WERI-Rb-1 (cell line): ENCODE measurements around the gene KHDRBS1.
"Not testable (repeated sequence)": the region's sequence is repeated elsewhere in the genome, so short reads cannot be mapped to it uniquely, and the experiment has no call there.

Experiments
- DNase-seq: peaks from one replicate; pipeline ENCODE4 v3.0.0-alpha.2; 2020
- H3K27ac ChIP-seq: fragments of 250-450 bp; sonication (Bioruptor Pico); 2 replicates; pipeline ENCODE4 v1.5.1; 2020; ENCODE audit warnings: mild to moderate bottlenecking, moderate library complexity
- H3K27me3 ChIP-seq: fragments of 250-450 bp; sonication (Bioruptor Pico); 2 replicates; pipeline ENCODE4 v1.5.1; 2021; ENCODE audit warnings: mild to moderate bottlenecking, low read depth, moderate library complexity; ENCODE audit not compliant: insufficient read depth, severe bottlenecking
- H3K36me3 ChIP-seq: fragments of 250-450 bp; sonication (Bioruptor Pico); 2 replicates; pipeline ENCODE4 v1.5.1; 2020; ENCODE audit warnings: mild to moderate bottlenecking, moderate library complexity
- H3K4me3 ChIP-seq: 2 replicates; pipeline ENCODE4 v1.5.1; 2011; ENCODE audit warnings: low read depth, mild to moderate bottlenecking, control low read depth, low read length
- H3K9me3 ChIP-seq: fragments of 250-450 bp; sonication (Bioruptor Pico); 2 replicates; pipeline ENCODE4 v1.5.1; 2021; ENCODE audit warnings: mild to moderate bottlenecking, moderate library complexity; ENCODE audit not compliant: severe bottlenecking
- CTCF ChIP-seq: IDR thresholded peaks from 2 replicates; pipeline ENCODE4 v1.5.1; 2011; ENCODE audit warnings: low read depth, mild to moderate bottlenecking, control low read depth, inconsistent platforms, low read length

The KHDRBS1 gene

GRCh38 chr1:32082022-32082421 is 68.4 kb downstream of the KHDRBS1 start:
- H3K4me3 ChIP-seq = no peak overlapping the region
- H3K36me3 ChIP-seq = peaks cover 80% of the 10 kb centered on the region
- H3K27ac ChIP-seq = no peak overlapping the region
- H3K27me3 ChIP-seq = no peaks in the 10 kb centered on the region
- TF ChIP-seq CTCF = no peak
- DNase-seq = no peak
- H3K9me3 ChIP-seq = no peaks in the 10 kb centered on the region

GRCh38 chr1:32086381-32086780 is 72.7 kb downstream of the KHDRBS1 start:
- not testable (repeated sequence) for H3K27ac ChIP-seq, H3K4me3 ChIP-seq, DNase-seq, H3K9me3 ChIP-seq, H3K27me3 ChIP-seq
- peaks cover 59% of the 10 kb centered on the region for H3K36me3 ChIP-seq

- no peak for DNase-seq
These were observed 77.5 kb downstream of the KHDRBS1 start for GRCh38 chr1:32091176-32091575.

GRCh38 chr1:32091591-32091990 is 77.9 kb downstream of the KHDRBS1 start:
- TF ChIP-seq CTCF = no peak

More at GRCh38 chr1:32091176-32091575, 77.5 kb downstream of the KHDRBS1 start:
- Histone ChIP-seq H3K9me3 (no peaks in the 10 kb centered on the region), H3K27me3 (no peaks in the 10 kb centered on the region), H3K36me3 (peaks cover 59% of the 10 kb centered on the region), H3K4me3 (no peak overlapping the region), H3K27ac (no peak overlapping the region)
- no peak for TF ChIP-seq CTCF

More at GRCh38 chr1:32091591-32091990, 77.9 kb downstream of the KHDRBS1 start:
- Histone ChIP-seq H3K36me3 (peaks cover 57% of the 10 kb centered on the region), H3K27me3 (no peaks in the 10 kb centered on the region), H3K27ac (no peak overlapping the region), H3K4me3 (no peak overlapping the region), H3K9me3 (no peaks in the 10 kb centered on the region)
- no peak for DNase-seq
